KBM-7 (cell line): ENCODE measurements around the gene CFDP1.

Experiments
- DNase-seq: peaks from one replicate; pipeline ENCODE4 v3.0.0-alpha.2; 2015
- in situ Hi-C: fragments of 300-500 bp; cut with MboI; formaldehyde crosslinking; loops from 2 replicates; pipeline ENCODE4 v1.14.3; 2020; ENCODE audit warnings: low sequenced_read_pairs, low pct_unique_long_range_greater_than_20kb, mixed read lengths

Gene CFDP1

DNA sequence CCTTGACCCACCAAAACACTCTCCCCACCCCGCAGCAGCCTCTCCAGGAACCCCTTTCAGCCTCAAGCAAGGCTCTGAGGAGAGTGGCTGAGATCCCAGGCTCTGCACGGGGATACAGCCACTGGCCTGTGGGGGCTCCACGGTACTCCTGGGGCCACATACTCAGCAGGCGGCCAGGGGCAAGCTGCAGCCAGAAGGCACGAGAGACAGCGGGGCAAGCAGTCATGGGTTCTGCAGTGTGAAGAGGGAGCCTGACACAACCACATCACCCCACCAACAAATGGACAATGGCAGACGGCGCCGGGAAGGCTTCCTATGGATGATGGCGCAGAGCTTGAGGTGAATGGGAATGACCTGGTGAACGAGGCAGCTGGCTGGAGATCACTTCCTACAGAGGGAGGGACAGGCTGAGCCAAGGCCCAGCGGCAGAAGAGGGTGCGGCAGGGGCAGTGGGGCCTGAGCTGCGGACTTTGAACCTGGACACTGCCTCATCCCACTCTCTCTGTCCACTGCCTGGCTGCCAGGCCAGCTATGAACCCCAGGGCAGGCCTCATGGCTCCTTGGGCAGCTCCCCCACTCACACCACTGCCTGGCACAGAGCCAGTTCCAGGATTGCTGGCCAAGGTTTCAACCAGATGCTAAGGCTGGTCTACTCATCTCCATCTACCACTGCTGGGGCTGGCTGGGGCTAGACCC, 171.1 kb downstream of the CFDP1 start:
- DNase-seq = no peak
- in situ Hi-C loops = no loop called here

DNA sequence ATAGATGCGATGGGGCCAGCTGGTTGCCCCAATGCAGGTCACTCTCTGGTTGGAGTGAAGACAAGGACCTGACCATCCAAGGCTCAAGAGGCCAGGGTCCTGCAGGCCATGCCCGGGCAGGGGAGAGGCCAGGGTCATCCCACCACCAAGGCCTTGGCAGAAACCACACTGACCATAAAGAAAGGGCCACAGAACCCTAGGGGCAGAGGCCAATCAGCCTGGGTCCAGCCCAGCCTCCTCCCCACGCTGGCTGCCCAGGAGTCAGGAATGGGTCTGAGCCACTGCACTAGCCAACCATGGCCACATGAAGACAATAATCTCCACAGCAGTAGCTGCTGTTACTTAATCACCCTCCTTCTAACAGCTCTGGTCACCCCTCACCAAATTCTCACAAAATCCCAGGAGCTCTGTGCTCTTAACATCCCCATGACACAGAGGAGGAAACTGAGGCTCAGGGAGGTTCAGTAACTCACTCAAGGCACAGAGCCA, 171.7 kb downstream of the CFDP1 start:
- in situ Hi-C loops = no loop called here
- DNase-seq = no peak

DNA sequence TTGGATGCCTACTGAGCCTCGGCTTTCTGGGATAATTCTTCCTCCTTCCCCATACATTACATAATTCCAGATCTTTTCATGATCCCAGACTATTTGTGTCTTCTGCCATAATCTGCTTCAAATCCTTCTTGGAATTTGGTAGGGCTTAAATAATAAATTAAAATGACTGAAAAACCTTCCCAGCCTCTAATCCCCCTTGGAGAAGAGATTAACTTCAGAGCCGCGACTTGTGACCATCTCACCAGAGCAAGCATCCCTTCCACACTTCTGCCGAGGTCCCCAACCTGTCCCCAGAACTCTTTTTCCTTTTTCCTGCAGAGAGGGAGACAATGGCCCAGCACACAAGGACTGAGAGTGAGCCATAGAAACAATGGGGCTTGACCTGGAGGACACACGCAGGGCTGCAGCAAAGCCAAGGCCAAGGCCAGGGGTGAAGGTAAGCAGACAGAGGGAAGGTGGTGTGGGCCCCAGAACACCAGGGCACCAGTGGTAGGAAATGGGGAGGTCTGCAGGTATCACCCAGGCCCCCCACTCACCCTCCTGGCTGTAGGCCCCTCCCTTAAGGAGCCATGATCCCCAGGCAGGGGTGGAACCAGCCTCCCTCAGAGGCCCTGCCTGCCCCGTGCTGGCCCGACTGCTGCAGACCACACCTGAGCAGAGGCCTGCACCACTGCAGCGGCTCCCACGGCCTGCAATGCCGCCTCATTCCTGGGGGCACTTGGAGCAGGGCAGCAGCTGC, 172.3 kb downstream of the CFDP1 start:
- in situ Hi-C loops = no loop called here
- no peak for DNase-seq

DNA sequence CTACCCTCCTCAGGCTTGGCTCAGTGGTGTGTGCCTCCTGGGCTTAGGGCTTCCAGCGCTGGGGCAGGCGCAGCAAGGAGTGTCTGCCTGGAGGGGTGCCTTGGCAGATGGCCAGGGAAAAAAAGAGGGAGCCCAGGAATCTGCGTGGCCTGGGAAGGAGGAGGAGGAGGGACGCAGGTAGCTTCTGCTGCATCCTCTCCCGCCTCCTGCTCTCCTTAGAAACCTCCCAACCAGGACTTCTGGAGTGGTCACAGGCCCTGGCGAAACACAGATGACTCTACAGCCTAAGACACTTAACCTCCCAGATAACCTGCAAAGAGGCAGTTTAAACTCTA, 174.5 kb downstream of the CFDP1 start:
- in situ Hi-C loops = no loop called here

DNA sequence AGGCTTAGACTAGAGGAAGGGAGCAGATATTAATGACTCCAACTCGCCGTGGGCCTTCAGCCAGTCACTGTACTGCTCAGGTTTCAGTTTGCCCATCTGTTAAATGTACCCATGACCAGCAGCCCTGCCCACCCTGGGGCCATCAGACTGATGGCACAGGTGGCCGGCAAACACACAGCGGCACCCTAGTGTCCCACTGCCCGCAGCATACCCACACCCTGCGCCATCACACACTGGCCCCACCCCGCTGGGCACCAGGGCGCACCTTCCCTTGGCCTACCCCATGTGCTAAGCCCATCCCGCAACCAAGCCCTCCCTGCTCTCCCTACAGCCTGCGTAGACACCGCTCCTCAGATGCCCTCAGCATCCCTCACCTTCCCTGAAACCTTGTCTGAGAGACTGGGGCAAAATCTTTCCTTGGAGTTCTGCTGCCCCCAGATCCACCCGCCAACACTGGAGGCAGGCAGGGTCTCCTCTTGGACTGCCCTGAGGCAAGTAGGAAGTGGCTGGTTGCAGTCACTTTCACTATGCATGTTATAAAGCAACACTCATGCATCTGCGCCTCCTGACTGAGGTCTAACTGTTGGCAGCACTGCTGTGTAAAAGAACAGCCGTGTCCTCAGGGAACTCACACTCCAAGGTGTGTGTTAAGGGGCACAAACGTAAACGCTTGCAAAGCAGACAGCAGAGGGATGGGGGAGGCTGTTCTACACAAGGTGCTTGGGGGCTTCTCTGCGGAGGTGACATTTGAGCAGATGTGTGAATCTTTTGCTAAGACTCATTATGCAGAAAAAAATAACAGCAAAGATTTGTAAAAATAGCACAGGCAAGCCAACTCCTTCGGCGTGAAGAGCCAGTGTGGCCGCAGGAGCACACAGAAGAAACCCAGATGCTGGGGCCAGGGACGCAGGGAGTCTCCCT, 175.2 kb downstream of the CFDP1 start:
- in situ Hi-C loops = no loop called here
- no peak for DNase-seq

More for the DNA sequence above, 174.5 kb downstream of the CFDP1 start:
- DNase-seq = no peak

DNA sequence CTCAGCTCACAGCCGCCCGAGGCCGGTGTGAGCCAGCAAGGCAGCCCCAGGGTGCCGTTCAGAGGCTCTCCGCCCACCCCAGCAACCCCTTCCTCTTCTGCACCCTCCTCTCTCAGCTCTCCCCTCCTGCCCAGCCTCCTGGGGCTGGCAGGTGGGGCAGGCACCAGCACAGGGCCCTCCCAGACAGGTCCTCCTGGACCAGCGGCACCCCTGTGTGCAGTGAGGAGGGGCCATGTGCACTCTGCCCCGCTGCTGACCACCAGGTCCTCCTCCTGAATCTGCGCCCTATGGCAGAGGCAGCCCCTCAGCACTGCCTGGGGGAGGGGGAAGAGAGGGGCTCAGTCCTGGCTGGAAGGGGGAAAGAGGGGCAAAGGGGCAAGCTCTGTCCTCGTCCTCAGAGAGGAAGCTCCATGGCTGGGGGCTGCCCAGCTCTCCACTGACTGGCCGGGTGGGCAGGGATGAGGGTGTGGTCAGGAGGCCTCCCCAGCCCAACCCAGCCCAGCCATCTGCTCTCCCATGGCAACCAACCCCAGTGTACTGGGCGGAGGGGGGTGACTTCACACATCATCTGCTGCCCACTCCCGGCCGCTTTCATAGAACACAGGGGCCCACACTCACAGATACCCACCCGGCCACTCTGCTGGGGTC, 176.5 kb downstream of the CFDP1 start:
- DNase-seq = no peak

DNA sequence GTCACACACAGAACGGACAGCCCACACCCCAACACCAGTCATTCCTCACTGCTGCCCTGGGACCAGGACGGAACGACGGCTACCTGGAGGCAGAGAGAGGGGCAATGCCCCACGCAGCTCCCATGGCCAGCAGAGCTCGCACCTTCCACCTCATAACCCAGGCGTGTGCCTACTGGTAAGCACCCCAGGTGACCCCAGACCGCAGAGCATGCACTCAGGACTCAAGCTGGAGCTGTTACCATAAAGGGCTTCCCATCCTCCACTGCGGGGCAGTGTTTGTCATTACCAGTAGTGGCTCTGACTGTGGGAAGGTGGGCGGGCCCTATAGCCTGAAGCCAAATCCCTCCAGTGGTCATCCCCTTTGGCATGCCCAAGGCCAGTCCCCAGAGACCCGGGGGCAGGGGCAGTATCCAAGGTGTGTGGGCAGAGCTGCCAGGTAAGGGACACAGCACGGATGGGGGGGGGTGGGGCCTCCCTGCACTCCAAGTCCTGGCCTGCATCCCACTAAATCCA, 177.2 kb downstream of the CFDP1 start:
- no peak for DNase-seq
- in situ Hi-C loops = no loop called here

More for the DNA sequence above, 176.5 kb downstream of the CFDP1 start:
- in situ Hi-C loops = no loop called here

DNA sequence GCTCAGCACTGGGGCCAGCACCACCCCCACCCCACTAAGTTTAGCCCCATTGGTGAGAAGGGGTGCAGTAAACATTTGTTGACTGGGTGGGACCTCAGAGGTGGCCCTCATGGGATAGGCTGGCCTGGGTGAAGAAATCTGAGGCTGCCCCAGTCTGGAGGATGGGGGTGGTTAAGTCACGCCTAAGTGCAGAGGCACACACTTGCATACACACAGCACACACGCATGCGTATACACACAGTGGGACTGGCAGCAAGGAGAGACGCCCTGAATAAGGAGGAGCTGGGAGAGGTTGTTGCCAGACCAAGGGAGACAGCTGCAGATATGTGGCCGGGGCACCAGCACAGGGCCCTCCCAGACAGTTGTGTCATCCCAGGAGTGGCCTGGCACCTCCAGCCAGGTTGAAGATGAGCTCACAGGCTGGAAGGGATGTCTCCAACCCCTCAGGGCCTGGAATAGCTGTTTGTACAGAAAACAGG, 178.9 kb downstream of the CFDP1 start:
- no peak for DNase-seq
- in situ Hi-C loops = no loop called here

DNA sequence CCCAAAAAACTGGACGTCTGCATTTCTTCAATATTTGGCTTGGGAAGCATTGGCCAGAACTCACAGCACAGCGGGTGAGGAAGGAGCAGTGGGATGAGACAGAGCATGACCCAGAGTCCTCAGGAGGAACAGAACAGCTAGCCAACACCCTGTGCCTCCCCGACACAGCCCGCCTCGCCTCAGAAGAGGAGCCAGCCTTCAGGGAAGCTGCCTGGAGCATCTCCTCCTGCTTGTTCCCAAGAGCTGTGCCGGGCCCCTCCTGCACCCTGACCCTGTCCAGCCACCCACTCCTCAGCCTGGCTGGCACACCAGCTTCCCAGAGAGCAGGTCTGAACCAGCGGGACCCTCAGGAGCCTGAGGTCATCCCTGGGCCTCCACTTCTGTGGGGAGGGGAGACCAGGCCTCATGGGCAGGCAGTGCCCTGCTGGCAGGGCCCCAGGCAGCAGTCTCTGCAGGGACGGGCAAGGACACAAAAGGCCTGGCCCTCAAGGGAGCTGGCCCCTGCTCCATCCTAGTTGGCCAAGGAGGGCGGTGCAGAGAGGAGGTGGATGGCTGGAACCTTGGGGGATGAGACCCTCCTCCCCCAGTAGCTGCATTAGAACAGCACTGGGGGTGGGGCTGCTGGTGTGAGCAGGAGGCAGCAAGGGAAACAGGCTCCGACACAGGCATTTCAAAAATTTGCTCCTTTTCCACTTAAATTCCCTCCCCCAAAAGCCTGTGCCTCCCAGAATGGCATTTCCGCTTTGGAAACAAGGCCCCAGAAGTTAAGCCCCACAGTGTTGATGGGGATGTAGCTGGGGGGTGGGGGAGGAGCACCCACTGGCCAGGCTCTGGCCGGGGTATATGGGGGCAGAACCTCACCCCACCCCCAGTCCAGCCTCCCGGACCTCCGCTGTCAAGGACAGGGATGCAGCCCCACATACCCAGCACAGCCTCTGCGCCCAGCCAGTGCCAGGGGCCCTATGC, 180.1 kb downstream of the CFDP1 start:
- DNase-seq = no peak
- in situ Hi-C loops = no loop called here

DNA sequence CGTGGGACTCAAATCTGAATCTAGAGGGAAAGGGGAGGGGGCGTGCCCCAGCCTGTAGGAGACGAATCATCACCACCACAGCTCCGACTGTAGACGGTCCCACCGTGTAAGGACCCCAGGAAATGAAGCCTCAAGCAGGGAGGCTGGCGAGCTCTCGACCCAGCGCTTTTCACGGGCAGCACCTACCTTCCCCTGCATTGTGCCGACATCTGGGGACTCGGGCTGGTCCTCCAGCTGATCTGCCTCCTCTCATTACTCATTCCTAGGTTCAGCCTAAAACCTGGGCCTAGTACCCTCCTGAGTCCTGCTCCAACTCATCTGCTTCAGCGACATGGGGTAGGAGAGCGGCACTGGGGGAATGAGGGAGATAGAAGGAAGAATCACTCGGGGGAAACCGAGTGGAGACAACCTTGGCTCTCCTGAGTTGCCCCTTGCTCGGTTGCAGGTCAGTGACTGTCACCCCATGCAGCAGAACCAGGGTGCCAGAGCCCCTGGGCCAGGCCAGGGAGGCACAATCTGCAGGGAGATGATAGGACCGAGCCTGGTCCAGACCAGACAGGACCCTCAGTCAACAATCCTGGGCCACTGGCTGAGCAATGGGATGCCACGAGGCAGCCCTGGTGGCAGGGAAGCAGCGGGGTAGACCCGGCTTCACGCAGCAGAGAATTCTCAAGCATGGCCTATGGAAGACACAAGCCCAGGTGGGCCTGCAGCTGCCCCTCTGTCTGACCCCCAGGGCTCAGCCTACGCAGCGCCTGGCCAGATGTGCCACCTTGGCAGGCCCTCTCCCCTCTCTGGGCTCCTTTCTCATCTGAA, 181.0 kb downstream of the CFDP1 start:
- DNase-seq = no peak
- in situ Hi-C loops = no loop called here

DNA sequence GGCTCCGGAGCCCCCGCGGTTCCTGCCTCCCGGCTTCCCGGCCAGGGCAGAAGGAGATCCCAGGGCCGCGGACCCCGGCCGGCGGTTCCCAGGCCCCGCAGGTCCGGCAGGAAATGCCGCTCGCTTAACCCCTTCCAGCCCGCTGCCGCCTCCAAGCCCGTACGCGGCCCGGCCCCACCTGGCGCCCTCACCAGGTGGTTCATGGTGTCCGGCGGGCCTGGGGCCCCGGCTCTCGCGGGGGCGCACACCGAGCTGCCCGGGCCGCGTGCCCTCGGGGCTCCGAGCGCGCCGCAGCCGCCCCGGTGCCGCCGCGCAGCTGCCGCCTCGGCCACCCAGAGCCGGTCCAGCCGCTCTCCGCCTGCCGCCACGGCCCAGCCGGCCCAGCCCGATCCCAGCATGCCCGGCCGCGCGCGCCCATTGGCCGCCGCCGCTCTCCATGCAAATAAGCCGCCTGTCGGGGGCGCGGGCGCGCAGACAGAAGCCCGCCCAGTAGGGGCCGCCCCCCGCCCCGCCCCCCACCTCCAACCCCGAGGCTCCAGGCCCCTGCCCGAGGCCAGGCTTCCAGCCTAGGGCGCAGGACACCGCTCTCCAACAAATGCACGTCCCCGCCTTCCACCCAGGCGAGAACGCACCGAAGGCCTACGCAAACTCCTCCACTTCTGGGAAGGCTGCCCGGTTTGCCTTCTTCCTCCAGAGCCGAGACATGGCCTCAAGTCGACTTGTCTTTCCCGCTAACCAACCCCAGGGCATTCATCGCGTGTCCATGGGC, 181.8 kb downstream of the CFDP1 start, which contains the start of gene BCAR1:
Gene BCAR1, minus strand, starts transcription at position 345 of the 769 bp plus-strand sequence. Its CDS starts 142 bp downstream, at position 203.
- DNase-seq = no peak
- in situ Hi-C loops = no loop called here

DNA sequence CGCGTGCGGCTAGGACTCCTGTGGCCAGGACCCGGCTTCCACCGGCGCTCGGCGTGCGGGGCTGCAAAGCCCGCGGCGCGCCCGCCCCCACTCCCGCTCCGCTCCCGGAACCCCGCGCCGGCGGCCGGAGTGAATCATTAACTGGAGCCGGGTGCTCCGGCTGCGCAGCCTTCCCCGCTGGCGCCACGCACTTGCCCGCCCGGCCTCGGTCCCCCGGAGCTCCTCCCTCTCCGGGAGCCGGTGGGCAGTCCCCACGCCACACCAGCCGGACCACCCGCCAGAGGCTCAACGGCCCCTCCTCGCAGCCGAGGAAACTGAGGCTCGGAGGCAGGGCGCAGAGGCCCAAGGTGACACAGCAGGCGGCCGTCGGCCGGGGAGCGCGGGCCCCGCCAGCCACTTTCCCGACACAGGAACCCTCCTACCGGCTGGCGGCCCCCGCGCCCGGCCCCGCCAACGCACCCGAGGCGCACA, 182.5 kb downstream of the CFDP1 start:
- in situ Hi-C loops = no loop called here

DNA sequence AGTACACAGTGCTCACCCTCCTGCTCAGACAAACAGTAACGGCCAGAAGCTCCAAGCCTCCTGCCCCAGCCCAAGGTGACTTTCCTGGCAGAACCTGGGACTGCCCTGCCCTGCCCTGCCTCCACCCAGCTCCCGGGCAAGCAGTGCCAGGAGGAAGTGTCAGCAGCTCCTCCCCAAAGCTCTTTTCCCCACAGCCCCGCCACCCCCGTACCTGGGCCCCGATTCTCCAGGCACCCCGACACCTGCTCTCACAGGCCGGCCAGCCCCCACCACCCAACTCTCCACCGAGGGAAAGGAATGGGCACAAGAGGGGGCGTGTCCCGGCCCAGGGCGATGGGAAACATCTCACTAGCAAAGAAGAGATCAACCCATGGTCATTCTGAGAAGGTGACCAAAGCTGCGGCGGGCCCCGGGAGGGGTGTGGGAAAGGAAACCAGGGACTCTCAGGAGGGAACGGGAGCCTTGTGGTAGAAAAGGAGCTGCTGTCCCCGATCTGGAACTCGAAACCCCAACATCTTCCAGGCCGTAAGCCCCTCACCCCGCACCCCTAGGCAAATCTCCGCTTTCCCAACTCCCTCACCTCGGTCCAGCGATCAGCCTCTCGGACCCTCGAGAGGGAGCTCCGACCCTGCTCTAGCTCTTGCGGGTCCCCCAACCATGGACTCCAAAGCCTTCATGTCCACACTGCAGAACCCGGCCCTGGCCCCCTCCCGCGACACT, 183.1 kb downstream of the CFDP1 start:
- in situ Hi-C loops = no loop called here
- DNase-seq = no peak

More for the DNA sequence above, 182.5 kb downstream of the CFDP1 start:
- DNase-seq = no peak

DNA sequence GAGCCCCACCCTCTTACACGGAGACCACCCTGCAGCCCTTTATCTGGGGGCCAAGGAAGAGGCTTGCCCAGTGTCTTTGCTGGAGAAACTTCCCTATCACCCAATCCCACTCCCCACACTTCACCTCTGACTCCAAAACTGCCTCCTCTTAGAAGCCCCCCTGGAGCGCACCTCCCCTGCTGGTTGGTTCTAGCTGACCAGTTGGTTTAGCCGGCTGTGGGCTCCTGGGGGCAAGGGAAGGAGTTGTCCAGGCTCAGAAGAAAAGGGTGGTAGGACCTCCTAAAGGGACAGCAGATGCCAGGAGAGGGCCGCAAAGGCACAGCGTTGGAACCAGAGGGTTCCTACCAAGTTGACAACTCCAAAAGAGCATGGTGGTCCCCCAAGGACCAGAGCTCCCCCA, 183.9 kb downstream of the CFDP1 start:
- in situ Hi-C loops = no loop called here
- no peak for DNase-seq

DNA sequence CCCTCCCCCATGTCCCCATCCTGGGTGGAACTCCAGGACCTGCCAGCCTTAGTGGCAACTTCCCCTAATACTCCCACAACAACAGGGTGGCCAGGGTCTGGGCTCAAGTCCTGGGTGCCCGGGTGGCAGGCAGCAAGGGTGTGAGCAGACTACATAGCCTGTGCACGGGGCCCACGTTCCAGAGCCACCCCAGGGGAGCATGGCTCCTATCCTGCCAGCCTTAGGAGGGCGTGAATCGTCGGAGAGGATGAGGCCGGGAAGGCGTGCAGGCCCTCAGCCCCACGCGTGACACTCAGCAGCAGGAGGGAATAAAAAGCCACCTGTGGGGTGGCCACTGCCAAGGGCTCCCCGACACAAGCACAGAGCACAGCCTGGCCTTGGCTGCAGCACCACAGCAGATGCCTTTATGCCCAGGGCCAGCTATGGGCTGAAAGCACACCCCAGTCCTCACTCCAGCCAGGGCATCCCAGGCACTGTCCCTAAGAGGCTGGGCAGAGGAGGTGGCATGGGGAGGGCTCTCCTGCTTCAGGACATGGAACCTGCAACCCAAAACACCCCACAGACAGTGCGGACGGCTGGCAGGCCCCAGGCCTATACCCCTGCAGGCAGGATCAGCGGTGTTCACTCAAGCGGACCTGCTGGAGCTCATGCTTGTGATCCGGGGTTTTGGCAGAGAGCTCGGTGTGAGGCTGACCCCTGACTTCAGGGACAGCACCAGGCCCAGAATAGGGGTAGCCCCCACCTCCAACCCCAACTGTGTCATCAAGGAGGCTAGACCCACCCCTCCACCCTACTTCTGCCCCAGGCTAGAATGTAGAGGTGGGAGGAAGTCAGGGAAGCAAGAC, 184.5 kb downstream of the CFDP1 start:
- in situ Hi-C loops = no loop called here

More for the DNA sequence above, 184.5 kb downstream of the CFDP1 start:
- DNase-seq = no peak
